ENCODE data around the gene PTPN22.
A peak's percentile ranks its signal among the peaks of the same experiment; 100 is the strongest.

PTPN22 gene
- total RNA-seq: 81.6 to 102 (median 88.3) reads per million in 4 donors

DNA sequence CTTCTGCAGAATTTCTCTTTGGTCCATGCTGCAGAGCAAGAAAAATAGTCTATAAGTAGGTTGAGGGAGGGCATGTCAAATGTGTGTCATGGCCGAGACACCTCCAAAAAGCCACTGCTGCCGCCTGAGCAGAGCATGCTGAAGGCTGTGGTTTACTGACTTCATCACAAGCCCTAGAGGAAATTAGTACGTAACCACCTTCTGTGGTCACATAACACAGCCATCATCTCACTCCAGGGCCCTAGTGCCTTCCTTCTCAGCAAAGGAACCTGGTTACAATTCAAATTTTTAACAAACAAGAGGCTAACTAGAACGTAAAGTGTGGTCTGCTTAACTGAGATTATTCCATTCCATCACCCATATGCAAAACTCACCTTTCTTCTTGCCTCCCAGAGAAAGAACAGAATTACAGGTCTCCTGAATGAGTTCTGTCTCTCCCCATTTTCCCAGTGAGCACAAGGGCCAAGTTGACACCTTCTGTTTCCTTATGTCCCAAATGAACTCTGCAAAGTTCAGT is at the start of gene PTPN22:
Gene PTPN22, minus strand, starts transcription at position 116 of the 517 bp plus-strand sequence.
- DNase-seq: peak; percentile 46 to 95 (median 71)

GRCh38 chr1:113918243-113918642 is 46.7 kb upstream of the PTPN22 start:
- no peak for DNase-seq

- no peak for DNase-seq
These were observed 46.0 kb upstream of the PTPN22 start for GRCh38 chr1:113917400-113918082.

GRCh38 chr1:113916974-113917373 is 45.5 kb upstream of the PTPN22 start:
- no peak for DNase-seq

GRCh38 chr1:113913887-113914664 is 42.6 kb upstream of the PTPN22 start:
- DNase-seq: no peak

- no peak for DNase-seq
These were observed 41.8 kb upstream of the PTPN22 start for GRCh38 chr1:113913312-113913668.

GRCh38 chr1:113912594-113913311 is 41.2 kb upstream of the PTPN22 start:
- no peak for DNase-seq

GRCh38 chr1:113905435-113905861 is 33.9 kb upstream of the PTPN22 start:
- peak in 3 of 5 donors; percentile 8 to 20 (median 16) for DNase-seq

DNA sequence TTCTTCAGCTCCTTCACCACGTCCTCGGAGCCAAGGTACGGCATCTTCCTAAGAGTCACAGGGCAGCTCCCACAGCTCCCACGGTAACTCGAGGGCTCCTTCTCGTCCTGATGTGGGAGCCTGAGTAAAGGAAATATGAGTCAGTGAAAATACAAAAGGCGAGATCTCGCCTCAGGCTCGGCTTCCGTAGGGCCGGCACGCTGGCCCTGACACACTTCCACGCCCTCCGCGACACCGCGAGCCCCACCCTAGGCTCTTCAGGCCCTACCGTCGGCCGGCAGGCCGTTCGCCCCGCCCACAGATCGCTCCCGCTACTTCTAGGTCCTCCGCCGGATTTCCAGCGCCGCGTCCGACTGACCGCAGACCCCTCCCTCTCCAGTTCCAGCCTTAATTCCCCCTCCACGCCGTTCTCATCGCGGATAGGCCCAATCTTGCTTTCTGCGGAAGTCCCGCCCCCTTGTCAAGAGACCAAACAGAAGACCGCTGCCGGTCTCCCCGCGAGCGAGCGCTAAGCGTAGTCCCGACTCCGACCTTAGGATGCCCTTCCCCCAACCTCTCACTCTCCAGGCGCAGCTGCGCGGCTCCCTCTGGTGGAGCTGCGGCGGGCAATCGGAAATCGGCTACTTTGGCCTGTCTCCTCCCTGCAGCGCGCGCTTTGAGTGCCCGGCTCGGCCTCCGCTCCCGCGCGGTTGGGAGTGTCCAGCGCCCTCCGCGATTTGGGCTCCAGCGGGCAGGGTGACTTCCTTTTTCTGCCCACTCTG is 33.3 kb upstream of the PTPN22 start, which contains the start of the genes AP4B1 and DCLRE1B:
Gene AP4B1, minus strand, starts transcription at position 126 of the 761 bp plus-strand sequence. Its CDS starts 82 bp downstream, at position 44.
Gene DCLRE1B, plus strand, starts transcription at position 653 of the 761 bp plus-strand sequence. CDS start 261 bp downstream, outside the sequence.
- DNase-seq: peak; percentile 96 to 100 (median 97)

DNA sequence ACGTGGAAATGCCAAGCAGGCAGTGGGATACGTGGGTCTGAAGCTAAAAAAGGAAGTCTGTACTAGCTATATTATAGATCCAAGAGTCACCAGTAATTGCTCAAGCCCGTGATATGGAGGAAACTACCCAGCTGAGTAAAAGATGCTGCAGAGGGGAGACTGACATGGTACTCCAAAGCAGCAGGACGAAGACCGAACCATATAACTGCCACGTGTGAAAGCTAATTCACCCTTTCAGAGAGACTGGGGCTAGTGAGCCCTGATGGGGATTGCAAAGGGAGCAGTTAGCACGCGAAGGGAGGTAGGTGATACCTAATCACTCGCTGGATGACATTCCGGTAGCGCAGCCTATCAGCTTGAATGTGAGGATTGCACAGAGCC is 32.8 kb upstream of the PTPN22 start:
- no peak for DNase-seq

DNA sequence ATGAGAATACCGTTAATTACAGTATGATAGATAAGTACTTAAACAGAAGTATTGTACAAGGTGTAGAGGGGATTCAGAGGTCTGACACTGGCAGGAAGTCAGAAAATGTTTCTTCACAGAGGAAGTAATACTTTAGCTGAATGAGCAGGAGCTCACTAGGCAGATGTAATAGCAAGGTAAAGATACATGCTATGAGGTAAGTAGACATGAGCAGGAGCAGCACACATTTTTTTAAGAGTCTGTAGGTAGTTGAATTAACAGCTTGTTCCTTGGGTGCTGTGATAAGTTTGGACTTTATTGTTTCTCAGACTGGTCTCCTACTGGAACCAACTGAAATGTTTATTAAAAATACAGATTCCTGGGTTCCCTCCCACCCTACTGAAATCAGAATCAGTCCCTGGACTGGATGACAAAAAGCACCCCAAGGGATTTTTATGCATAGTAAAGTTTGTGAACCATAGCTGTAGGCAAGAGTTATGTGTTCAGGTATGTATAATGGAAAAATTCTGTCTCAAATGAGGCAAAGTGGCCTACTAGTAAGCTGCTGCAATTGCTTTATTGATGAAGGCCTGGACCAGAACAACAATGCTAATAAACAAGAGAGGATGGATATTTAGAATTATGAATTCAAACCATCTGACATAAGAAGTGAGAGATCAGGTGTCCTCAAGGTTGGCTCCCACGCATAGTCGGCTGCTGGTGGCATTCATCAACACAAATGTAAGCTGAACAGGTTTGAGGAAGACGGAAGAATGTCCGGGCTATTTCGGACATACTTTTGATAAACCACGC is 32.2 kb upstream of the PTPN22 start:
- DNase-seq: peak in 1 of 5 donors; percentile 42

DNA sequence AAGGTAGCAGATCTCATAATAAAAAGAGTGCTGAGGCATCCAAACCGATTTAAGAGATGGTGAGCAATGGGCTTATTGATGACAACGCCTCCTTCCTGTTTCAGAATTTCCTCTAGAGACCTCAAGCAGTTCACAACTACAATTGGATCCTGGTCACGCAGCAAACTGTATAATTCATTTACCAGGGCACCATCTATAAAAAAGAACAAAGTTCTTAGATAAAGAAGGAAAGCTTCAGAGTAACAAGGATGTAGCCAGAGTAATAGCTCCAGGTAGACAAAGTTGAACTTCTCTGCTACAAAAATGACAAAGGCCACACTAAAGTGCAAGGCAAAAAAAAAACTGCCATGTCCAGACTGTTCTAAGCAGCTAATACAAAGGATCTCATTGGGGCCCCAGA is 29.7 kb upstream of the PTPN22 start:
- DNase-seq: peak in 1 of 5 donors; percentile 23

DNA sequence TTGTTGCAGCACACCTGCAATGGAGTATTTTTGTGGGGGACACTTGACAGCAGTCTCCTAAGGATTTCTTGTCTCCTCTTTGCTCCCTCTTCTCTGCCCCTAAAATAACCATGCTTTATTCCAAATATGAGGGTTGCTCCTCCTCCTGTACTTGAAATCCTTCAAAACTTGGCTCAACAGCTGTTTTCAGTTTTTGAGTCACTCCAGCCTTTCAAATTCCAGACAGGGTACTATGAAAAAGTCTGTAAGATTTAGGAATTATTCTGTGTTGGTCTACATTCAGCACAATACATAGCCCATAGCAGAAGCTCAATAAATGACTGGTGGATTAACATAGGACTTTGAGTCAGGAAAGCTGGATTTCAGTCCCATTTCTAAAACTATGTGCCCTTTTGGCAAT is 27.6 kb upstream of the PTPN22 start:
- no peak for DNase-seq

DNA sequence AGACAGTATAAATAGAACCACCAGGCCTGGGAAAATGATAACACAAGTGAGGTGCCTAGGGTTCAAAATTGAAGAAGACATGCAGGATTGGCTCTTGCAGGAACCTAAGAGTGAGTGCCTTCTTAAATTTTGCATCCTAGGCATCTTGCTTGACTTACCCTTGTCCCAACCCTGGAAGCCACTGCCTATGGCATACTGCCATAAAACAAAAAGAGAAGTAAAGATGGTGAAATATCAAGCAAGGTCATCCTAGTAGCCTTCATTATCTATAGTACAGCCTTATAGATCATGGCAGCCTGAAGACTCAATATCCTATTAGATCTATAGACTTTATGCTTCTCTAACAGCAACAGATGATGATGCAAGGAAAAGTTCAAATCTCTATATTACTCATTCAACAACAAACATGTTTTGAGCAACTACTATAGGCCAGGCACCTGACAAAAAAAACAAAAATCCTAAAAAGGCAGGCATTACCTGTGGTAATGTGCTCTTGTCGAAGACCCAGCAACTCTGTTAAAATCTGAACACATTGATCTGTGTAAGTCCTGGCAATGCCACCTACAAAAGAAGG is 26.8 kb upstream of the PTPN22 start:
- peak in 1 of 5 donors; percentile 28 for DNase-seq

DNA sequence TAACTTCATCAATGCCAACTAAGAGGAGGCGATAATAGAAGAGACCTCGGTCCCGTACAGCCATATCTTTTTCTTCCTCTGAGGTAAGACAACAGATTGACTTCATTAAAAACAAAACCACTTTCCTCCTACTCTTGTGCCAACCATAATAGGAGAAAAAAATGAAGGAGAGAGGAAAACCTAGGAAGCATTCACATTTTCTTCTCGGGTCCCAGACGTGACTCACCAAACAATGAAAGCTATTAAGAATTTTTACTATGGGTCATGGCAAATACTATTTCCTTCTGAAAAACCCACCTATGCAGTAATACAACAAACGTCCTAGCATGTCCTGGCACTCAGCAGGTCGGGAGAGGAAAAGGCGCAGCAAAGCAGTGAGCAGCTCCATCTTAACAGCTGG is 24.4 kb upstream of the PTPN22 start:
- no peak for DNase-seq

DNA sequence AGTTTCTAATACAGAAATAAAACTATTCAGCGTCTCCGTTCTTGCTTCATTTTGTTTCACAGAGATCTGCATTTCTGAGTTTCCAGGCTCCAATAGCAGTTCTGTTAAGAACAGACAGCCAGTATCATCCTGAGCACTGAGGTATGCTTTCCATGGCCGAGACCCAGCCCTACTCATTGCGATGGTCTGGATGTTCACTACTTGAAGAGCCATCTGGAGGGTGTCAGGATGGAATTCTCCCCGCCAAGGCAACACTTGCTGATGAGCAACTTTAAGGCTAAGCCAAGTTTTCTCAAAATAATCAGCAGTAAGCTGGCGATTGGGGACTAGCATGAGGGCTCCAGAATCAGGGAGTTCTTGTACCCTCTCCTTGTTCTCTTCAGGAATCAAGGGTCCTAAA is 23.6 kb upstream of the PTPN22 start:
- no peak for DNase-seq

GRCh38 chr1:113893267-113893666 is 21.8 kb upstream of the PTPN22 start:
- DNase-seq: no peak

DNA sequence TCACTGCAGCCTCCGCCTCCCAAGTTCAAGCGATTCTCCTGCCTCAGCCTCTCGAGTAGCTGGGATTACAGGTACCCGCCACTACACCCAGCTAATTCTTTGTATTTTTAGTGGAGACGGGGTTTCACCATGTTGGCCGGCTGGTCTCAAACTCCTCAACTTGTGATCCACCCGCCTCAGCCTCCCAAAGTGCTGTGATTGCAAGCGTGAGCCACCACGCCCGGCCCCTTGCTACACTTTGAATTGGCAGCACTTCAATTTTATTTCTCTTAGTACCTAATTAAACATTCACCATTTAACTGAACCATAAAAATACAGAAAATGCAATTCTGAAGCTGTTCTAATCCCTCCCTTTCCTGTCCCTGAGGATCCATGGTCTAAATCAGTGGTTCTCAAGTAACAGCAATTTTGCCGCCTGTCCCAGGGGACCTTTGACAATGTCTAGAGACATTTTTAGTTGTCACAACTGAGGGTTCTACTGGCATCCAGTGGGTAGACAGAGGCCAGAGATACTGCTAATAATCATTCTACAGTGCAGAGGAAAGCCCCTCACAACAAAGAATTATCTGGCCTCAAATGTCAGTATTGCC is 20.2 kb upstream of the PTPN22 start:
- no peak for DNase-seq

- no peak for DNase-seq
These were observed 19.3 kb upstream of the PTPN22 start for GRCh38 chr1:113890816-113891215.

DNA sequence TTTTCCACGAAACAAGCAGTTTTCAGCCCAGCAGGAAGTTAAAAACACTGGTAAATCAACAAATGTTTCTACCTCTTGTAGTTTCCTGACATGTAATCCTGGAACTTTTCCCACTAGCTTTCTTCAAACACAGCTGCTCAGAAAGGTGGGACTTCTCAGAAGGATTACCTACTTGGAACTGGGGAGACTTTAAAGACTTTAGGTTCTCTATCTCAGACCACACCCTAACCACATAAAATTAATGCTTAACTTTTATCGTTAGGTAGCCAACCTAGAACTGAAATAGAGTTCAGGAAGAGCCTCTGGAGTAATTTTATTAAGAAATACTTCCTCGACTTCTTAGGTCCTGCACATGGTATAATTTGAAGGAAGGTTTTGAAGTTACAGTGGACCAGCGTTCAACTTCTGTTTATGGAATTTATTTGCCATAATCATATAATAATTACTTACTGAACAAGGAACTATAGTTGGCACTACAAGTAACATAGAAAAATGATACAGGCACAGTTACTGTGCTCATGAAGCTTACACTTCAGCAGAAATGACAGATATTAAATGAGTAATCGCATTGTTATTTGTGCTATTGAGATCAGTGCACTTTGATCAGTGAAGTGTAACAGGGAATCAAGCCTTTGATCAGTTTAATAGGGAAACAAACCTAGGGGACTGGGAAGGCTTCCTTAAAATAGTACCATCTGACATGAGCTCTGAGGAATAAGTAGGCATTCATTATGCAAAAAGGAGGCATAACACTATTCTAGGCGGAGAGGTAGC is 16.1 kb upstream of the PTPN22 start, which contains the start of gene BCL2L15:
Gene BCL2L15, minus strand, starts transcription at position 180 of the 774 bp plus-strand sequence. CDS start 206 bp downstream, outside the sequence.
- no peak for DNase-seq

Measured in T-helper 1 cell (primary cell).